Keratinocyte (primary cell): ENCODE measurements around the gene RAB37. TPM values are rescaled to one million over a fixed set of nuclear protein-coding genes. Genes with fewer than 3 reads are reported as not detected.

Experiments used
- DNase-seq: peaks from one replicate; pipeline ENCODE4 v3.0.0-alpha.2; 2011; ENCODE audit warnings: low read depth, missing footprints, low spot score
- FAIRE-seq: peaks from 2 replicates; lab custom pipeline; 2011; peaks lifted over from hg19 to GRCh38; lab: Jason Lieb, UNC
- H2AFZ ChIP-seq: 2 replicates; pipeline ENCODE4 v1.6.0; 2012; ENCODE audit warnings: low read length, control low read depth, inconsistent platforms; ENCODE audit not compliant: control insufficient read depth
- H3K27ac ChIP-seq: 2 replicates; pipeline ENCODE4 v1.5.1; 2011; ENCODE audit warnings: low read length; ENCODE audit not compliant: control insufficient read depth, insufficient read depth
- H3K27me3 ChIP-seq: 3 replicates; pipeline ENCODE4 v1.6.0; 2011; ENCODE audit warnings: low read length; ENCODE audit not compliant: control insufficient read depth, insufficient read depth; ENCODE audit errors: extremely low read depth
- H3K36me3 ChIP-seq, 2 experiments: 2 replicates in 1 of 2; 3 replicates in 1 of 2; pipeline ENCODE4 v1.5.1; 2011; ENCODE audit warnings: low read length in 2 of 2, mild to moderate bottlenecking in 1 of 2; ENCODE audit not compliant: control insufficient read depth in 2 of 2, insufficient read depth in 2 of 2; ENCODE audit errors: extremely low read depth in 1 of 2
- H3K4me1 ChIP-seq: 3 replicates; pipeline ENCODE4 v1.5.1; 2011; ENCODE audit warnings: low read length; ENCODE audit not compliant: control insufficient read depth, insufficient read depth; ENCODE audit errors: extremely low read depth
- H3K4me2 ChIP-seq: 3 replicates; pipeline ENCODE4 v1.6.0; 2011; ENCODE audit warnings: low read depth, low read length; ENCODE audit not compliant: control insufficient read depth, insufficient read depth; ENCODE audit errors: extremely low read depth
- H3K4me3 ChIP-seq, 3 experiments: fragments of 200-600 bp in 1 of 3; sonication (generic) in 1 of 3; 2 replicates in 2 of 3; 3 replicates in 1 of 3; pipeline ENCODE4 v1.5.1; 2011 to 2016; ENCODE audit warnings: low read length in 3 of 3, mild to moderate bottlenecking in 3 of 3, control low read depth in 2 of 3, inconsistent platforms in 1 of 3, low read depth in 1 of 3, mixed read lengths in 1 of 3, mixed run types in 1 of 3, moderate library complexity in 1 of 3; ENCODE audit not compliant: control insufficient read depth in 2 of 3, insufficient read depth in 2 of 3; ENCODE audit errors: extremely low read depth in 1 of 3
- H3K79me2 ChIP-seq: 2 replicates; pipeline ENCODE4 v1.6.0; 2012; ENCODE audit warnings: low read length; ENCODE audit not compliant: control insufficient read depth, insufficient read depth
- H3K9ac ChIP-seq: 3 replicates; pipeline ENCODE4 v1.6.0; 2011; ENCODE audit warnings: low read length; ENCODE audit not compliant: control insufficient read depth, insufficient read depth; ENCODE audit errors: extremely low read depth
- H3K9me1 ChIP-seq: 3 replicates; pipeline ENCODE4 v1.6.0; 2011; ENCODE audit warnings: low read length; ENCODE audit not compliant: control insufficient read depth, insufficient read depth; ENCODE audit errors: extremely low read depth
- H3K9me3 ChIP-seq: 2 replicates; pipeline ENCODE4 v1.5.1; 2012; ENCODE audit warnings: low read depth, low read length; ENCODE audit not compliant: control insufficient read depth
- H4K20me1 ChIP-seq: 3 replicates; pipeline ENCODE4 v1.6.0; 2011; ENCODE audit warnings: low read length; ENCODE audit not compliant: control insufficient read depth, insufficient read depth; ENCODE audit errors: extremely low read depth
- EZH2 ChIP-seq: IDR thresholded peaks from one replicate; pipeline ENCODE4 v1.6.1; 2012; ENCODE audit warnings: inconsistent platforms, mild to moderate bottlenecking, low read length, moderate library complexity
- dilution Hi-C: fragments of 300-500 bp; cut with MboI; formaldehyde crosslinking; loops from one replicate; pipeline ENCODE4 v1.7.0; 2020; ENCODE audit warnings: low sequenced_read_pairs; ENCODE audit not compliant: extremely low pct_ligation_motif_present
- polyA minus RNA-seq, 3 experiments: library from RNA; depleted of rRNA, polyadenylated mRNA; stranded (reverse); fragments of >200 nt; gene quantifications; 1 replicate in 1 of 3; 2 replicates in 1 of 3; 3 replicates in 1 of 3; pipeline ENCODE4 v1.2.3, GENCODE V29; 2011
- polyA plus RNA-seq, 5 experiments: library from polyadenylated mRNA; depleted of rRNA in 3 of 5; stranded (reverse) in 3 of 5; stranded (forward) in 1 of 5; unstranded in 1 of 5; fragments of >200 nt; gene quantifications; 1 replicate in 1 of 5; 2 replicates in 3 of 5; 3 replicates in 1 of 5; pipeline versions ENCODE4 v1.2.1 to v1.2.3, GENCODE V29; 2011 to 2012; ENCODE audit warnings: missing spikeins in 2 of 5, low read depth in 1 of 5, low replicate concordance in 1 of 5
- TF ChIP-seq, protein P1 (sequence below), 3 experiments: IDR thresholded peaks in 1 of 3; conservative IDR thresholded peaks in 1 of 3; optimal IDR thresholded peaks in 1 of 3; 2 replicates in 2 of 3; 3 replicates in 1 of 3; pipeline versions ENCODE3 to v1.5.1; 2011; ENCODE audit warnings: low read length in 3 of 3, mild to moderate bottlenecking in 3 of 3, moderate library complexity in 2 of 3, control low read depth in 1 of 3, inconsistent platforms in 1 of 3; ENCODE audit not compliant: insufficient read depth in 2 of 3; ENCODE audit errors: extremely low read depth in 1 of 3

Gene RAB37, protein sequence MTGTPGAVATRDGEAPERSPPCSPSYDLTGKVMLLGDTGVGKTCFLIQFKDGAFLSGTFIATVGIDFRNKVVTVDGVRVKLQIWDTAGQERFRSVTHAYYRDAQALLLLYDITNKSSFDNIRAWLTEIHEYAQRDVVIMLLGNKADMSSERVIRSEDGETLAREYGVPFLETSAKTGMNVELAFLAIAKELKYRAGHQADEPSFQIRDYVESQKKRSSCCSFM
- 0.03 to 0.09 TPM (median 0.05 TPM) in 3 replicates for polyA plus RNA-seq
- not detected for polyA plus RNA-seq (2011; ENCODE audit: low read depth)
- 0.03 and 0.07 TPM in 2 replicates for polyA plus RNA-seq (2011; cell fraction: cytosol; rRNA removed)
- 0.09 and 0.17 TPM in 2 replicates for polyA plus RNA-seq (2011; cell fraction: nucleus; rRNA removed)
- 0.08 TPM in 1 of 2 replicates, not detected in the other for polyA plus RNA-seq (2012; ENCODE audit: low replicate concordance)
- not detected in 3 replicates for polyA minus RNA-seq
- not detected for polyA minus RNA-seq (2011; cell fraction: cytosol; rRNA and poly(A)+ RNA removed)
- polyA minus RNA-seq (2011; cell fraction: nucleus; rRNA and poly(A)+ RNA removed) = not detected in 2 replicates

DNA sequence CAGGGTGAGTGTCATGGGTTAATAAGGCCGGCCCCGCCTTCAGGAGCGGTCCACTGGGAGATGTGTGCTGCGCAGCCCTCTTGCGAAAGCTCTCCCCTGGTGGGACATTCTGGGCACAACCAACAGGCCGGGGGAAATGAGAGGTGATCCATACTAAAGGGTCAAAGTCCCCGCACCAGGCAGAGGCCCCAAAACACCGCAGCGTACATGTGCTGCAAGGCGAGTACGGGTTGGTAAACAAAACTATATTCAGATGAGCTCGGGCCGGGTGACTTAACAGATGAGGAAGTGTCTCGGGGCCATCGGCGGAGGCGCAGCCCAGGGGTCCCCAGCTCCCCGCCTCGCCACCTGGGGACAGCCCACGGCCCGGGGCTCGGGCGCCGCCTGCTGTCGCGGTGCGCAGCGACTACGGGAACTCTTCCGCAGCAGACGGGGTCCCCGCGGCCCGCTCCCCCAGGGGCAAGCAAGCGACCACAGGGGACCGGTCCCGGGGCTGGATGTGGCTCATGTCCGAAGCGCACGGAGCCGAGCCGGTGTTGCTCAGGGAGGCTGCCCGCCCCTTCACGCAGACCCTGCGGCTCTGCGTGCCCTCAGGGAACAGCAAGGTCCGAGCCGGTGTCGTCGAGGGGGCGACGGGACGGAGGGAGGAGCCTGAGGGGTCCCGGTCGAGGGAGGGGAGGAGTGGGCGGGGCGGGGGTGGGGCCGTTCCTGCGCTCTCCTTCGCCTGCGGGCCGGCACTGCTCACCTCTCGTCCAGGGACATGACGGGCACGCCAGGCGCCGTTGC is at the start of gene RAB37:
Gene RAB37 (plus strand): TSS at position 744 of the 786 bp plus-strand sequence. CDS start 17 bp downstream, at position 761.
- H3K4me1 ChIP-seq = peaks cover 2% of the 10 kb centered on the region
- no peak within 1 kb of the TSS for H3K9ac ChIP-seq
- no peaks in the 10 kb centered on the region for H3K36me3 ChIP-seq
- H2AFZ ChIP-seq = no peak within 1 kb of the TSS
- DNase-seq = no peak
- FAIRE-seq = no peak
- H3K4me2 ChIP-seq = peak within 1 kb of the TSS; percentile 37
- peaks cover 46% of the 10 kb centered on the region for H3K27me3 ChIP-seq
- peak; percentile 68 for TF ChIP-seq EZH2
- TF ChIP-seq, protein P1, sequence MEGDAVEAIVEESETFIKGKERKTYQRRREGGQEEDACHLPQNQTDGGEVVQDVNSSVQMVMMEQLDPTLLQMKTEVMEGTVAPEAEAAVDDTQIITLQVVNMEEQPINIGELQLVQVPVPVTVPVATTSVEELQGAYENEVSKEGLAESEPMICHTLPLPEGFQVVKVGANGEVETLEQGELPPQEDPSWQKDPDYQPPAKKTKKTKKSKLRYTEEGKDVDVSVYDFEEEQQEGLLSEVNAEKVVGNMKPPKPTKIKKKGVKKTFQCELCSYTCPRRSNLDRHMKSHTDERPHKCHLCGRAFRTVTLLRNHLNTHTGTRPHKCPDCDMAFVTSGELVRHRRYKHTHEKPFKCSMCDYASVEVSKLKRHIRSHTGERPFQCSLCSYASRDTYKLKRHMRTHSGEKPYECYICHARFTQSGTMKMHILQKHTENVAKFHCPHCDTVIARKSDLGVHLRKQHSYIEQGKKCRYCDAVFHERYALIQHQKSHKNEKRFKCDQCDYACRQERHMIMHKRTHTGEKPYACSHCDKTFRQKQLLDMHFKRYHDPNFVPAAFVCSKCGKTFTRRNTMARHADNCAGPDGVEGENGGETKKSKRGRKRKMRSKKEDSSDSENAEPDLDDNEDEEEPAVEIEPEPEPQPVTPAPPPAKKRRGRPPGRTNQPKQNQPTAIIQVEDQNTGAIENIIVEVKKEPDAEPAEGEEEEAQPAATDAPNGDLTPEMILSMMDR (optimal IDR thresholded peaks at IDR 0.05 in 1 of 3, IDR thresholded peaks at IDR 0.05 in 1 of 3, conservative IDR thresholded peaks at IDR 0.05 in 1 of 3; ENCODE audit: extremely low read depth in 1 of 3, insufficient read depth in 2 of 3, low read length in 3 of 3) = peak; percentile 12 to 61 (median 60)
- H3K27ac ChIP-seq = no peak within 1 kb of the TSS
- H3K9me1 ChIP-seq = no peaks in the 10 kb centered on the region
- no peaks in the 10 kb centered on the region for H4K20me1 ChIP-seq
- dilution Hi-C loops = no loop called here
- no peaks in the 10 kb centered on the region for H3K9me3 ChIP-seq
- H3K79me2 ChIP-seq = no peaks in the 10 kb centered on the region
- no peak within 1 kb of the TSS for H3K4me3 ChIP-seq

DNA sequence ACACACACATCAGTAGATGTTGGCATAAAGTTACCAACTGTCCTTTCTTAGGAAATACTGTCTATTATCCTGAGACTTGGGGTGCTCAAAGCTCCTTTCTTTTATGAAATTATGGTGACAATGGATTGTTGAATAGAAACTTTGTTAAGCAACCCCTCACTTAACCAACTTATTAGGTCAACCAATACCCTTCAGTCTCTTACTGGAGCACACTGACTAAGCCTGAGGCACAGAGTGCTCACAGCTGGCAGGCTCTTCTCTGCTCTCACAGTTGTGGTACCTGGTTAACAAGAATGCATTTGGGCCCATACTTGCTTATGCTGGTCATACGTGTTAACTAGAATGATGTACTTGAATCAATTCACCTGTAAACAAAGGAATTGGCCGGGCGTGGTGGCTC is 49.2 kb upstream of the RAB37 start:
- FAIRE-seq = no peak
- H3K4me1 ChIP-seq = no peaks in the 10 kb centered on the region
- dilution Hi-C loops = no loop called here

More for the DNA sequence above, 49.2 kb upstream of the RAB37 start:
- DNase-seq = no peak
- H3K4me3 ChIP-seq = no peak overlapping the region
- TF ChIP-seq EZH2 = no peak
- TF ChIP-seq, protein P1 (optimal IDR thresholded peaks at IDR 0.05 in 1 of 3, IDR thresholded peaks at IDR 0.05 in 1 of 3, conservative IDR thresholded peaks at IDR 0.05 in 1 of 3; ENCODE audit: extremely low read depth in 1 of 3, insufficient read depth in 2 of 3, low read length in 3 of 3) = no peak
- H4K20me1 ChIP-seq = no peaks in the 10 kb centered on the region
- H3K9ac ChIP-seq = no peak overlapping the region
- H3K4me2 ChIP-seq = no peak overlapping the region
- no peak overlapping the region for H3K27ac ChIP-seq
- H2AFZ ChIP-seq = no peak overlapping the region
- H3K9me1 ChIP-seq = no peaks in the 10 kb centered on the region
- H3K27me3 ChIP-seq = peaks cover 5% of the 10 kb centered on the region
- H3K79me2 ChIP-seq = no peaks in the 10 kb centered on the region
- no peaks in the 10 kb centered on the region for H3K36me3 ChIP-seq
- H3K9me3 ChIP-seq = no peaks in the 10 kb centered on the region
